ENCODE measurements around the gene POU6F1.
"Not testable (repeated sequence)": the region's sequence is repeated elsewhere in the genome, so short reads cannot be mapped to it uniquely, and the experiment has no call there.

Gene POU6F1

DNA sequence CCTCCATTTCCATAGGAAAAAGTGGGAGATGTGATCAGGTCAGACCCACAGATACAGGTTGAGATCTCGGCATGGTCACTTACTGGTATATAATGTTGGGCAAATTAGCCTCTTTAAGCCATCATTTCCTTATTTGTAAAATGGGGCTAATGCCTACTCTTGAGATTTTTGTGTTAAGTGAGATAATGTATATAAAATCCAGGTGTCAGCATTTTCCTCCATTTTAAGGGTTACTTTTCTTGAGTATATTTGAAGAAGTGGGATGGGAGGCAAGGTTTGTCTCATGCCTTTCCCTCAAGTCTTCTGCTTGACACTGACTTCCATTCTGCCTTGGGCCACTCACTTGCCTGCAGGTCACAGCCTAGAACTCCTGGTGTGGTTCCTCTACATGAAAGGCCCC lies 10.1 kb upstream of the POU6F1 start:
- DNase-seq = no peak

DNA sequence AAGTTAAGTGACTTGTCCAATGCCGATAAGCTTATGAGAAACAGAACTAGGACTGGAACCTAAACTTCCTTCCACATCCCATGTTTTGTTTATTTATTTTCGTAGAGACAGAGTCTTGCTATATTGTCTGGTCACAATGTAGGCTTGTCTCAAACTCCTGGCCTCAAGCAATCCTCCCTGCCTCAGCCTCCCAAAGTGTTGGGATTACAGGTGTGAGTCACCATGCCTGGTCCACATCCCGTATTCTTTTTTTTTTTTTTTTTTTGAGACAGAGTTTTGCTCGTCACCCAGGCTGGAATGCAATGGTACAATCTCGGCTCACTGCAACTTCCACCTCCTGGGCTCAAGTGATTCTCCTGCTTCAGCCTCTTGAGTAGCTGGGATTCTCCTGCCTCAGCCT lies 9.2 kb upstream of the POU6F1 start:
- DNase-seq = not testable (repeated sequence)

DNA sequence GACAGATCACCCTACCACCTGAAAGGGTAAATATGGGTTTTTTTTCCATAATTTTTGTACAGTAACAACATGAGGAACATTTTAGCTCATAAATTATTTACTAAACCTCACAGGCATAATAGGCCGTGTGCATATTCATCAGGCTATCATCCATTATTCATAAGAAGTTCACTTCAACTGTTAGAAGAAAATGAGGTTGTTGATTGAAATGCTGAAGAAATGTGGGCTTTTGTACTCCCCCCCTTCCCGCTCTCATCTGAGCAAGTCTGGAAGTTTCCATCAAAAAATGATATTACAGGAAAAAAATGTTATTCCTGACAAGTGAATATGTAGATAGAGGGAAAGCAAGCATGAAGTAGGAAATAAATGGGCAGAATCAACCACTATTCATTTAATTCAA lies 7.9 kb upstream of the POU6F1 start:
- DNase-seq = no peak

DNA sequence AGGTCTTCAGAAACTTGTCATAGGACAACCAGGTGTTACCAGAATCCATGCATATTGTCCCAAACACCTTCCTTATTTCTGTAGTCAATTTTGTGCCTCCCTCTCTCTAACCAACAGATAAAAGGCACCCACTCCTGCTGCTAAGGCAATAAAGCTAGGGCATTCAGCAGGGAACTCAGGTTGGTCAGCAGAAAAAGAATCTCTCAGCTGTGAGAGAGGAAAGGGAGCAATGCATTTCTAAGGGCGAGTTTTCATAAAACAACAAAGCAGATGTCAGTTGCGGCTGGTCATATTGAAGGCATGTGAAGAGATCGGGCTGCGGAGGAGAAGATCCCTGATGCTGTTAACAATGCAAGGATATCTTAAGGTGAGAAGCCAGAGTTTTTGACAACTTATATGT lies 7.4 kb upstream of the POU6F1 start:
- DNase-seq = no peak

DNA sequence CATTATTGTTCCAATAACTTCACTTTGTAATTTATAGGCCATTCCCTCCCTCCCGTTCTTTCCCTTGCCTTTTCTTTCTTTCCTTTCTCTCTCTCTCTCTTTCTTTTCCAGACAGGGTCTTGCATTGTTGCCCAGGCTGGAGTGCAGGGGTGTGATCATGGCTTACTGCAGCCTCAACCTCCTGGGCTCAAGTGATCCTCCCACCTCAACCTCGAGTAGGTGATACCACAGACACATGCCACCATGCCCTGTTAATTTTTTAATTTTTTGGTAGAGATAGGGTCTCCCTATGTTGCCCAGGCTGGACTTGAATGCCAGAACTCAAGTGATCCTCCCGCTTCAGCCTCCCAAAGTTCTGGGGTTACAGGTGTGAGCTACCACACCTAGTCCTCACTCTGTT lies 6.8 kb upstream of the POU6F1 start:
- no peak for DNase-seq

DNA sequence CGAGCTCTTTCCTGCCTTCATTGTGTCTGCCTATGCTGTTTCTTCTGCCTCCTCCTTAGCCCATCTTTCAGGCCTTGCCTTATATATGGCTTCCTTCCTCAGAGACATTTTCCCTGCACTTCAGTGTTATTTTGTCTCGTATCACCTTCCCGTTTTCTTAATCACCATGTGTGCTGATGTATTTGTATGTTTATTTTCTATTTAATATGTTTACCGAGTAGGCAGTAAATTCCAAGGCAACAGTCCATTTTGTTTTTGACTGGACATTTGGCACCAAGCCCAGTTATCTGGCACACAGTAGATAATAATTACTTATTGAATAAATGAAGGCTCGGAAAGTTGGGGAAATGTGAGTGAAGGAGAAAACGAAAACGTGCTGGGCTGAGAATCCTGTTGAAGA lies 4.6 kb upstream of the POU6F1 start:
- DNase-seq = no peak

DNA sequence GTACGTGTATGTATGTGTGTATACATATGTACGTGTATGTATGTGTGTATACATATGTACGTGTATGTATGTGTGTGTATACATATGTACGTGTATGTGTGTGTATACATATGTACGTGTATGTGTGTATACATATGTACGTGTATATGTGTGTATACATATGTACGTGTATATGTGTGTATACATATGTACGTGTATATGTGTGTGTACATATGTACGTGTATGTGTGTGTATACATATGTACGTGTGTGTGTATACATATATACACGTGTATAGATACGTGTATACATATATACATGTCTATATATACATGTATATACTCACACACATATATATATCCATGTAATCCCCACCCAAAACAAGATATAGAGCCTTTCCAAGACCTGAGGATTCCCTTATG lies 2.0 kb upstream of the POU6F1 start:
- DNase-seq = not testable (repeated sequence)

DNA sequence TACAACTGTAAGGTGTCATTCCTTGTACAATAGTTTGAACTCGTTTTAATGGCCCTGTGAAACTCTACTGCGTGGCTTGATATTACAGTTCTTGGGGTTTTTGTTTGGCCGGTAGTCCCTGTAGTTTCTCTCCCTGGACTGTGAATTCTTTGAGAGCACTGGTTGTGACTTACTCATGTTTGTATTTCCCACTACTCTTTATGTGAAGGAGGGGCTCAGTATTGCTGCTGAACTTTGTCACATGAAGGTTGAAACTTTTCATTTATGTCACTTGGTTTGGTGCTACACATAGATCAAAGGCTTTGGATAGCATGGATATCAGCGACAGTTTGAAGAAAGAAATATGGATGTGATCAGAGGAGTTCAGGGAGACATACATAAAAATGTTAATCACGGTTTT lies 1.5 kb upstream of the POU6F1 start:
- no peak for DNase-seq

DNA sequence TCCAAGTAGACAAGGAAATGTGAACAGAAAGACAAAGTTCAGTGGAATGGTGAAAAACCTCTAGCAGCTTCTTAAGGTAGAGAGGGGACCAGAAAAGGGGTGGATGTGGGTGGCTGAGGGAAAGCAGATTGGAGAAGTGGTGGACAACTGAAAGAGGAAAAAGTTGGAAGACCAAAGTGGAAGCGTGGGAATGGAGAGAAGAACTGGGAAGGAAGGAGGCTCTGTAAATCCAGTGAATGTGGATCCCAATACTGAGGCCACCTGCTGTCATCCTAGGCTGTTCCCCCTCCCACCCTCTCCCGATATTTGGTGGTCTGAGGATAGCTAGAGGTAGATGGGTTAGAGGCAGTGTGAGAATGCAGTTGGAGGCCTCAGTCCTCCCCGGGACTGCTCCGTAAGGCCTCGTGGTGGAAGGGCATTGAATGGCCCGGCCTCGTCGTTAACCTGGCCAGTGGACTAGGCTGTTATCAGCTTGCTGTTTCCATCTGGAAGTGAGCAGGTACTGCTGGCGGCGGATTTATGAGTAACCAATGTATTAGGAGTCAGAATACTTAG lies 822 bp upstream of the POU6F1 start:
- DNase-seq = no peak

DNA sequence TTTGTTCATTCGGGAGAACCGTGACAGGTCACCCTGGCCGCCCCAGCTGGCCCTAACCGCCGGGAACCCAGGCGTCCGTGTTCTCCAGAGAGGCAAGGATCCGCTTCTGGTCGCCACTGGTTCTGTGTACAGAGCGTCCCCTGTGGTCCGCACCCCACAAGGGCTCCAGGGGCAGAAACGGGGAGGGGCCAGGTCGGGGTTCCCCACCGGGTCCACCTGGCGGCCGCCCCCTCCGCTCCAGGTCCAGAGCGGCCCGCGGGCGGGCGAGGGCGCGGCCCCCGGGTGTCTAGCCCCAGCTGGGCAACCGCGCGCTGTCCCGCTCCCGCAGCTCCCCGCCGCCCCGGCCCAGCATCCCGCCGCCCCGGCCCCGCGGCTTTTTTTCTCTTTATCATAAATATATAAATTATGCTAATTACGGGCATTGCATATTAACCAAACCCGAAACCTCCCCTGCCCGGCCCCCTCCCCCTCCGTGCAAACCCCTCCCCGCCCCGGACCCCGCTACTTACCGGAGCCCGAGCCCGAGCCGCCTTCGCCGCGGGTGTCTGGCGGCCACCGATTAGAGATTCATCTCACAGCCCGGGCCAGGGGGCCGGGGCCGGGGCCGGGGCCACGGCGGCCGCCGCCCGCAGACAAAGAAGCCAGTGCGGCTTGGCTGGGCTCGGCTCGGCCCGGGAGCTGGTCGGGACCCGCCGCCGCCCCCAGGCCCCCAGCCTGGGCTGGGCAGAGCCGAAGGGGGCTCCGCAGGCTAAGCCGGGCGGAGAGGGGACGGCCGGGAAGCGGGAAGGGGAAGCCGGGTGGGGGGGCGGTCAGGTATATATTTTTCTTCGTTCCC lies 512 bp downstream of the POU6F1 start:
- DNase-seq = peak; percentile 8 to 50 (median 28)

DNA sequence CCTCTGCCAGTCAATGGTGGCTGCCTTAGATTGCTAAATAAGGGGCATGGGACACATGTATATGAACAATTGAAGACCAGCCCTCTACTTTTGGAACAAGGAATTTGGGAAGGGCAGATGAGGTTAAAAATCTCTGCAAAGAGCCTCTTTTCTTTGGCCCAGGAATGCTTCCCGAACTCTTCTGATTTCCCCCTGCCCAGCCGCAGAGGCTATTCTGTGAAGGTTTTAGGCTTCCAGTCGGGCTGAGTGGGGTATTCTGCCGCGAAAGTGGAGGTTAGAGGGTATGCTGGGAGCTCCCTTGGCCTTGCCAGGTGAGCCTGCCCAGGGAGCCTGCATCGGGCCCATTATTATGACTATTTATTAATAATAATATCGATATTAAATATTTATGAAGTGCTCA lies 1.2 kb downstream of the POU6F1 start:
- no peak for DNase-seq

DNA sequence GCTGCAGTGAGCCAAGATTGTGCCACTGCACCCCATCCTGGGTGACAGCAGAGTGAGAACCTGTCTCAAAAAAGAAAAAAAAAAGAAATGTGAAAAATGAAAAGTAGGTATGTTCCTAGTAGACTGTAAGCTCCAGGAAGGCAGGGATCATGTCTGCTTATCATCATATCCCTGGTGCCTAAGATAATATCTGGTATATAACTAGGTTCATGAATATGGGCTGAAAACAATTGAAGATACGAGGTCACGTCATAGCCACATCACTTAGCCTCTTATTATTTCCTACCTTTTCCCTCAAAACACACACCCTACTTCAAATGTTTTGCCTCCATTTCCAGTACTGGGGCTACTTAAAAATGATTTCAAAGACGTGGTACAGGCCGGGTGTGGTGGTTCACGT lies 3.0 kb downstream of the POU6F1 start:
- no peak for DNase-seq

DNA sequence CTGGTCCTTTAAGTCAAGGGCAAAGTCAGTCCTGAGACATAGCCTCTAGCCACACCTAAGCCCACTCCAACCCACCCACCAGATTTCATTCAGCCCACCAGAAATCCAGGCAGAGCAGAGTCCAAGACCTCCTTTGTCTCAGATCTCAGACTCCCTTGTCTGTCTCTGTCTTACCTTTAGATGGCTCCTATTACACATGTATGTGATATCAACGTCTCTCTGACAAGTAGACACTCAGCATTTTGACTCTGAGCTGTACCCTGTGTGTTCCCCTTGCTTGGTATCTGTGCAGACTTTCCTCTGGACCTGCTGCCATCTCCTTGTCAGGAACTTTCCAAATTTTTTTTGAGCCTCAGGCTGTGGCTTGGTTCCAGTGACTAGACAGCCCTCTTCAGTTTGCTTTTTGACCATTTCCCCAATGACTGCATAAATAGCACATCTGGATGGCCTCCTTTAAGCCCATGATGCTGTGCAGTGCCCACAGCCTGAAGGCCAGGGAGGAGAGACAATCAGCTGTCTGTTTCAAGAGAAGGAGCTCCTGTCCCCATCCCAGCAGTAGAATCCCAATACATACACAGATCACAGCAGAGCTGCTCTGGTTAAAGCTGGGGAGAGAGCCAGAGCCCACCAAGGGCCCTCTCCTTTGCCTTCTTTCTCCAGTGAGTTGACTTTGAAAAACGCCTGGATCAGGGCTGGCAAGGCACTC lies 7.0 kb downstream of the POU6F1 start:
- DNase-seq = no peak

DNA sequence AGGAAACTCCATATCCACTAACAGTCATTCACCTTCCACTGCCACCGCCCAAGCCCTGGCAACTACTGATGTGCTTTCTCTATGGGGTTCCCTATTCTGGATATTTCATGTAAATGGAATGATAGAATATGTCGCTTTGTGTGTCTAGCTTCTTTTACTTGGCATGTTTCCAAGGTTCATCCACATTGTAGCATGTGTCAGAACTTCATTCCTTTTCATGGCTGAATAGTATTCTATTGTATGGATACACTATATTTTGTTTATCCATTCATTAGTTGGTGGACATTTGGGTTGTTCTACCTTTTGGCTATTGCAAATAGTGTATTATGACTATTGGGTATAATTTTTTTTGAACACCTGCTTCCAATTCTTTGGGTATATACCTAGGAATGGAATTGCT lies 8.6 kb downstream of the POU6F1 start:
- DNase-seq = no peak

DNA sequence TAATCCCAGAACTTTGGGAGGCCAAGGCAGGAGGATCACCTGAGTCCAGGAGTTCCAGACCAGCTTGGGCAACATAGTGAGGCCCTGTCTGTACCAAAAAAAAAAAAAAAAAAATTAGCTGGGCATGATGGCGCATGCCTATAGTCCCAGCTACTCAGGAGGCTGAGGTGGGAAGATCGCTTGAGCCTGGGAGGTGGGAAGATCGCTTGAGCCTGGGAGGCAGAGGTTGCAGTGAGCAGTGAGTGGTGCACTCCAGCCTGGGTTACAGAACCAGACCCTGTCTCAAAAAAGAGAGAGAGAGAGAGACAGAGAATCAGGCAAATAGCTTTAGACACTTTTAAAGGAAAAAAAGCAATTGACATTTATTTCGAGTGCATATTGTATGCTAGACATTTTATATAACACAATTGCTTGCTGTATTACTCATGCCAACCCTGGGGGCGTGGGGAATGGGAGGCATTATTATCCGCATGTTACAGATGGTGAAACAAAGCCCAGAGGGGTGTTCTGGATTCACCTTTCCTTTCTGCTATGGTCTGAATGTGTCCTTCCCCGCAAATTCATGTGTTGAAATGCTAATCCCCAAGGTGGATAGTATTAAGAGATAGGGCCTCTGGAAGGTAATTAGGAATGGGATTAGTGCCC lies 9.7 kb downstream of the POU6F1 start:
- no peak for DNase-seq

DNA sequence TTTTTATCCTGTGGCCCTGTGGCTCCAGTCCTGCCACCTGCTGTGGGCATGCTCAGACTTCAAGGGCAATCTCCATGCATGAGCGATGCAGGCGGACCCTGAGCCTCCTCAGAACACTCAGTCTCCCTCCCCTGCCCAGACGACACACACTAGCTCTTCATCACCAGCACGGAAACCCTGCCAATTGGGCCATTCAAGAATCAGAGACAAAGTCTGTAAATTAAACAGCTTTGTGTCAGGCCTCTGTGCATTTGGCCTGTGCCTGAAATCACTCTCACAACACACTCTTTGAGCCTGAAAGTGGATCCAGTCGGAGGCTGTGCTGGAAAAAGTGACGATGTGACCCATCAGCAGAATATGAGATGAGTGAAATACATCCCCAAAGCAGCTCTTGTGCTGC lies 12.5 kb downstream of the POU6F1 start:
- DNase-seq = no peak

DNA sequence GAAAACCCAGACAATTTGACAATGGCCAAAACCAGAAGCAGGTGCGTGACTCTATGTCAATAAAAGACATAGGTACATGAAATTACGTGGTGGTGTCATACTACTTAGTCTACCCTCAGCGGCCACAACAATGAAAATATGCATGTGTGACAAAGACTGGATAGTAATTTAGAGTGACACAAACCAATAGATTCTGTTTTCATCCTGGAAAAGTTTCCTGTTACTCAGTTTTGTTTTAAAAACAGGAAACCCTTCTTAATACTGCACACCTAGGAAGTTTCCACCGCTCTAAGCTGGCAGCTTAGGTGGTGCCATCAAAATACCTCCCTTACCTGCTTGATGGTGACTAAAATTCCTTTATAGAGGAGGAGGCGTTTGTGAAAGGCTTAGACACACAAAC lies 15.1 kb downstream of the POU6F1 start:
- no peak for DNase-seq

DNA sequence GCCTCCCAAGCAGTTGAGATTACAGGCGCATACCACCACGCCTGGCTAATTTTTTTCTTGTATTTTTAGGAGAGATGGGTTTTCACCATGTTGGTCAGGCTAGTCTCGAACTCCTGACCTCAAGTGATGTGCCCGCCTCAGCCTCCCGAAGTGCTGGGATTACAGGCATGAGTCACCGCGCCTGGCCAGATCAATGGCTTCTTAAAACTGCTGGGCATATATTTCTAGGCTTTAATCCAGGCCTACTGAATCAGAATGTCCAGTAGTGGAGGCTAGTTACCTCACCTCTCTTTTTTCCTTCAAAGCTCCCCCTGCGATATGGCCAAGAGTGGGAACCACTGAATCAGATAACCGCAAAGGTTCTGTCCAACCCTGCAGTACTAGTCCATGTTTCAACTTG lies 17.1 kb downstream of the POU6F1 start:
- DNase-seq = no peak

DNA sequence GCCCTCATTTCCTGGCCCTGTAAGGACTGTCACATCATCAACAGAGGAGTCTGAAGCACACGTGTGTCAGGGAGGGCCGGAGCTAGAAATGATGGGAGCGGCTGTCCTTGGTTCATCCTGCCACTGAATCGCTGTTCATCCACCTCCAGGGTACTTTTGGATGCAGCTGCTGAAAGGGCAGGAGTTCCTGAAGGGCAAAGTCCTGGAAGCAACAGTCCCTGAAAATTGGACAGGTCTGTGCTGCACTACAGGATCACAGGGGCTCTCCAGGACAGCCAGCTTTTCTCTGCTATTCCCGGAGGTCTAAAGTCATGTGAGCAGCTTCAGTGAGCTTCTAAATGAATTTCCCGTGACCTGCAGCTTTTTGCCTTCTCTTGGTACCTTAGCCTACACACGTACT lies 17.7 kb downstream of the POU6F1 start:
- no peak for DNase-seq

DNA sequence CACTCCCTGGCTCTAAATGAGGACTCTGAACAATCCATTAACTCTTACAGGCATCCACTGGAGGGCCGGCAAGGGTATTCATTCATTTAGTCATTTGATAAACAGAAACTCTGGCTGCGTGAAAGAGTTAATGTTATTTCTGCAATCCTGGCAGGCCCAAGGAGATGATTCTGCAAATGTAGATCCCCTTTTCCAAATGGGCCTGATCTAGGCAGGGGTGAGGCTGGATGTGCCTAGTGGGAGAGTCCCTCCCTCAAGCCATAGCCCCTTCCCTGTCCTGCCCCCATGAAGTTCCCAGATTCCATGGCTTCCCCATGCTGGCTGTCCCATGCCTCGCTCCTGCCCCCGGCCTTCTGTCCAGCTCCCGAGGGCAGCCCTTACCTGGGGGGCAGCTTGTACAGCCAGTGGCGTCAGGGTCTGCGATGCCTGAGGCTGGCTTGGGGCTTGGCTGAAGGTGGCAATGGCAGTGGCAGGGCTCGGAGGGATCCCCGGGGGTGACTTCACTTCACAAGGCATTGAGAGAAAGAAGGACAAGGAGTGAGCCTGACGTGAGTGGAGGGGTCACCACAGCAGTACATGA lies 18.4 kb downstream of the POU6F1 start:
- DNase-seq = peak; percentile 29 to 64 (median 50)

DNA sequence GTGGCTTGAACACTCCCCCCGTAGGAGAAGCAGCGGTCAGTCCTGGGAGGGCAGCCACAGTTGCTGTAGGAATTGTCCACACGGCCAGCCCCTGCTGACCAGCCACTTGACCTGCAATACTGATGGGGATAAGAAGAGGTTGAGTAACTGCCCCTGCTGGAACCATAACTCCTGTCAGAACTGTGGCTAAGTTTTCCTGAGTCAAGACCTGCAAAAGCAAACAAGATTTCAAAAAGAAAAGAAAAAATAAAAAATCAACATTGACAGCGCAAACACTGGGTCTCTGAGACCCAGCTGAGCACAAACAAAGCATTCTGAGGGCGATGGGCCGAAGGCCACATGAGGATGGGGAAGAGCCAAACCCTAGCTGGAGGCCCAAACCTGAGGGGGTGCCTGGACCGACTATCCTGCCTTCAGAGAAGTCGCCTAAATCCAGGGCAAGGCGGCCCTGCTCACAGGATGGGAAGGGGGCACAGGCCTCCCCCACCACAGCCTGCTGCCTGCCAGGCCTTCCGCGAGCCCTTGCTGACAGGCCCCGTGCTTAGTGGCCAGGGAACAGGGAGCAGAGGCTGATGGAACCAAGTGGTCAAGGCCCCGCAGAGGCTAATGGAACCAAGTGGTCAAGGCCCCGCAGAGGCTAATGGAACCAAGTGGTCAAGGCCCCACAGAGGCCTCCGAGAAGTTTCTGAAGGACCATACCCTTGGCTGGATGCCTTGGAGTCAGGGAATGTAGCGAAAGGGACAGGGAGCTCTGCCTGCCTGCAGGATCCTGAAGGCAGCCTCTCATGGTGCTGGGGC lies 19.1 kb downstream of the POU6F1 start:
- DNase-seq = no peak
